PFSK-1 (cell line): Measurements from ENCODE around the gene TBX3.

ENCODE experiments used
- FOXP2 ChIP-seq: optimal IDR thresholded peaks from 2 replicates; pipeline ENCODE3; 2011; ENCODE audit warnings: borderline replicate concordance, control low read depth, inconsistent platforms; ENCODE audit not compliant: insufficient read depth; ENCODE audit errors: extremely low read length, extremely low read depth
- POLR2AphosphoS5 ChIP-seq: IDR thresholded peaks from 2 replicates; pipeline ENCODE4 v1.6.1; 2012; ENCODE audit warnings: low read depth, mild to moderate bottlenecking, control low read depth, low read length, moderate library complexity
- REST ChIP-seq, 2 experiments: IDR thresholded peaks; 2 replicates each; pipeline versions ENCODE4 v1.6.1 to v1.8.0; 2011 to 2012; ENCODE audit warnings: low read depth in 2 of 2, low read length in 2 of 2, control low read depth in 1 of 2, inconsistent platforms in 1 of 2, mild to moderate bottlenecking in 1 of 2, moderate library complexity in 1 of 2; ENCODE audit not compliant: insufficient read depth in 1 of 2
- SIN3A ChIP-seq: IDR thresholded peaks from 2 replicates; pipeline ENCODE4 v1.6.1; 2012; ENCODE audit warnings: mild to moderate bottlenecking, low read length, moderate library complexity, borderline replicate concordance; ENCODE audit not compliant: insufficient read depth
- TAF1 ChIP-seq: IDR thresholded peaks from 2 replicates; pipeline ENCODE4 v1.6.1; 2012; ENCODE audit warnings: low read length, control low read depth, borderline replicate concordance; ENCODE audit not compliant: insufficient read depth

Gene TBX3

GRCh38 chr12:114671443-114672411, 12.2 kb downstream of the TBX3 start:
- TF ChIP-seq SIN3A (no peak), FOXP2 (no peak), POLR2AphosphoS5 (no peak), TAF1 (no peak), REST (IDR thresholded peaks at IDR 0.05; ENCODE audit: insufficient read depth in 1 of 2, low read depth in 2 of 2, low read length in 2 of 2) (no peak)

- TF ChIP-seq SIN3A (no peak), TAF1 (no peak), FOXP2 (no peak), POLR2AphosphoS5 (no peak), REST (IDR thresholded peaks at IDR 0.05; ENCODE audit: insufficient read depth in 1 of 2, low read depth in 2 of 2, low read length in 2 of 2) (no peak)
Observed at GRCh38 chr12:114671066-114671442, 12.9 kb downstream of the TBX3 start.

- no peak for TF ChIP-seq FOXP2
- no peak for TF ChIP-seq TAF1
- TF ChIP-seq SIN3A: no peak
- no peak for TF ChIP-seq REST (IDR thresholded peaks at IDR 0.05; ENCODE audit: insufficient read depth in 1 of 2, low read depth in 2 of 2, low read length in 2 of 2)
- TF ChIP-seq POLR2AphosphoS5: no peak
Observed at GRCh38 chr12:114670291-114670980, 13.5 kb downstream of the TBX3 start.

- TF ChIP-seq FOXP2 (no peak), TAF1 (no peak), REST (IDR thresholded peaks at IDR 0.05; ENCODE audit: insufficient read depth in 1 of 2, low read depth in 2 of 2, low read length in 2 of 2) (no peak), SIN3A (no peak), POLR2AphosphoS5 (no peak)
Observed at GRCh38 chr12:114669401-114670290, 14.3 kb downstream of the TBX3 start.
